T-cell (primary cell): ENCODE data around the gene CST8. TPM values are rescaled to one million over a fixed set of nuclear protein-coding genes. Genes with fewer than 3 reads are reported as not detected.
"Not testable (repeated sequence)": the region's sequence is repeated elsewhere in the genome, so short reads cannot be mapped to it uniquely, and the experiment has no call there.

Experiments used
- ATAC-seq, 4 experiments: fragments of 200-7000 bp in 3 of 4; fragments of 150-1000 bp in 1 of 4; cut with Tn5 transposase; replicated peaks in 1 of 4; 1 replicate in 3 of 4; 2 replicates in 1 of 4; pipeline ENCODE4 v1.10.0; 2021; ENCODE audit warnings: moderate library complexity in 3 of 4, mild to moderate bottlenecking in 2 of 4, moderate number of reproducible peaks in 1 of 4
- CTCF ChIA-PET, 2 donors: fragments of 300-600 bp; sonication (Branson Sonifier 250); formaldehyde crosslinking; loops; one replicate each; lab custom pipeline; 2022; ENCODE audit warnings: antibody characterized with exemption in 2 of 2; lab: Charles Lee
- POLR2A ChIA-PET, 2 donors: fragments of 300-600 bp; sonication (Branson Sonifier 250); formaldehyde crosslinking; loops; one replicate each; lab custom pipeline; 2022; ENCODE audit warnings: antibody characterized with exemption in 2 of 2; lab: Charles Lee
- DNase-seq, 35 experiments: peaks; one replicate each; pipeline versions ENCODE4 v3.0.0 to v3.0.0-alpha.2; 2013 to 2023
- H3K27ac ChIP-seq: one replicate; pipeline ENCODE4 v1.5.1; 2013; ENCODE audit warnings: low read length
- H3K27me3 ChIP-seq, 2 experiments: replicated peaks in 1 of 2; 1 replicate in 1 of 2; 2 replicates in 1 of 2; pipeline versions ENCODE4 v1.6.1 to v1.7.0; 2013; ENCODE audit warnings: low read length in 1 of 2, mixed read lengths in 1 of 2; ENCODE audit not compliant: control insufficient read depth in 2 of 2, insufficient read depth in 2 of 2; ENCODE audit errors: extremely low read depth in 1 of 2
- H3K36me3 ChIP-seq, 2 donors: 1 replicate in 1 of 2; 2 replicates in 1 of 2; pipeline versions ENCODE4 v1.6.1 to v1.7.0; 2013; ENCODE audit warnings: low read length in 1 of 2; ENCODE audit not compliant: control insufficient read depth in 2 of 2, insufficient read depth in 1 of 2; ENCODE audit errors: extremely low read depth in 1 of 2
- H3K4me1 ChIP-seq, 2 experiments: 1 replicate in 1 of 2; 2 replicates in 1 of 2; pipeline versions ENCODE4 v1.6.1 to v1.7.0; 2013; ENCODE audit warnings: low read length in 2 of 2, mixed read lengths in 1 of 2; ENCODE audit not compliant: insufficient read depth in 2 of 2, control insufficient read depth in 1 of 2; ENCODE audit errors: extremely low read depth in 1 of 2
- H3K4me3 ChIP-seq, 2 donors: 1 replicate in 1 of 2; 2 replicates in 1 of 2; pipeline versions ENCODE4 v1.5.1 to v1.7.0; 2013; ENCODE audit warnings: mild to moderate bottlenecking in 2 of 2, low read length in 1 of 2, moderate library complexity in 1 of 2; ENCODE audit not compliant: control insufficient read depth in 1 of 2; ENCODE audit errors: extremely low read depth in 1 of 2
- H3K9me3 ChIP-seq: 2 replicates; pipeline ENCODE4 v1.7.0; 2013
- H3K27ac Mint-ChIP-seq, 2 donors: one replicate each; pipeline ENCODE4 v1.8.0; 2020 to 2021; ENCODE audit warnings: mild to moderate bottlenecking in 2 of 2, mixed read lengths in 2 of 2
- H3K27me3 Mint-ChIP-seq, 2 donors: one replicate each; pipeline ENCODE4 v1.8.0; 2021 to 2022; ENCODE audit warnings: mixed read lengths in 2 of 2
- H3K36me3 Mint-ChIP-seq: one replicate; pipeline ENCODE4 v1.8.0; 2021; ENCODE audit warnings: mixed read lengths
- H3K4me1 Mint-ChIP-seq, 3 donors: one replicate each; pipeline ENCODE4 v1.8.0; 2020 to 2022; ENCODE audit warnings: mixed read lengths in 3 of 3, mild to moderate bottlenecking in 1 of 3
- H3K4me3 Mint-ChIP-seq, 3 donors: one replicate each; pipeline ENCODE4 v1.8.0; 2020 to 2022; ENCODE audit warnings: mild to moderate bottlenecking in 3 of 3, mixed read lengths in 3 of 3, moderate library complexity in 3 of 3
- H3K9me3 Mint-ChIP-seq, 3 donors: one replicate each; pipeline ENCODE4 v1.8.0; 2020 to 2022; ENCODE audit warnings: mixed read lengths in 3 of 3
- WGBS: methylation state at CpG from one replicate; pipeline ENCODE4 v1.1.5; 2013; ENCODE audit warnings: missing lambda C conversion rate; ENCODE audit not compliant: insufficient coverage; 5-methylcytosine and 5-hydroxymethylcytosine counted together
- total RNA-seq, 35 experiments: library from RNA in 6 of 35; stranded (reverse) in 6 of 35; fragments of 120-200 nt in 1 of 35; gene quantifications; one replicate each; pipeline versions ENCODE4 v1.2.1 to v1.2.4 and lab custom pipeline; 2013 to 2026

The CST8 gene
- total RNA-seq, 5 donors from 2014 or later (not counting 1 experiment from before 2014, with no cell fraction given): not detected

GRCh38 chr20:23466961-23467360 is 24.0 kb upstream of the CST8 start:
- H3K36me3 ChIP-seq, H3K4me1 Mint-ChIP-seq, H3K36me3 Mint-ChIP-seq, POLR2A ChIA-PET, H3K27ac ChIP-seq, H3K4me3 Mint-ChIP-seq, H3K9me3 ChIP-seq, H3K27me3 ChIP-seq, ATAC-seq, CTCF ChIA-PET, DNase-seq, H3K4me1 ChIP-seq, H3K27ac Mint-ChIP-seq, H3K4me3 ChIP-seq: not testable (repeated sequence)
- WGBS: no CpG with 5 or more reads among the region's 3 CpGs
- Mint-ChIP-seq H3K9me3 (peaks cover 4 to 21% (median 19%) of the 10 kb centered on the region in 3 donors), H3K27me3 (peaks cover 9 to 21% of the 10 kb centered on the region in 2 donors)

- CTCF ChIA-PET: interaction anchor here in 1 of 2 donors (0.6 kb wide), 1 partner anchor 27 kb away, joined by 3 read pairs; no protein-coding TSS in a partner anchor
- H3K4me1 Mint-ChIP-seq, POLR2A ChIA-PET, H3K36me3 Mint-ChIP-seq, H3K36me3 ChIP-seq, H3K27ac Mint-ChIP-seq, H3K4me3 ChIP-seq, H3K9me3 Mint-ChIP-seq, H3K4me3 Mint-ChIP-seq, H3K4me1 ChIP-seq, ATAC-seq, DNase-seq, H3K27me3 ChIP-seq, H3K27ac ChIP-seq, H3K27me3 Mint-ChIP-seq, H3K9me3 ChIP-seq: not testable (repeated sequence)
- no CpG with 5 or more reads among the region's 5 CpGs for WGBS
Observed at GRCh38 chr20:23472306-23472705, 18.6 kb upstream of the CST8 start.

- H3K4me1 ChIP-seq, DNase-seq, H3K4me3 ChIP-seq, CTCF ChIA-PET, H3K9me3 ChIP-seq, H3K9me3 Mint-ChIP-seq, H3K27me3 Mint-ChIP-seq, ATAC-seq, H3K4me3 Mint-ChIP-seq, H3K27ac Mint-ChIP-seq, H3K27me3 ChIP-seq, H3K36me3 ChIP-seq, H3K4me1 Mint-ChIP-seq, H3K36me3 Mint-ChIP-seq, POLR2A ChIA-PET, H3K27ac ChIP-seq: not testable (repeated sequence)
- no CpG with 5 or more reads among the region's 2 CpGs for WGBS
Observed at GRCh38 chr20:23473293-23473692, 17.6 kb upstream of the CST8 start.

DNA sequence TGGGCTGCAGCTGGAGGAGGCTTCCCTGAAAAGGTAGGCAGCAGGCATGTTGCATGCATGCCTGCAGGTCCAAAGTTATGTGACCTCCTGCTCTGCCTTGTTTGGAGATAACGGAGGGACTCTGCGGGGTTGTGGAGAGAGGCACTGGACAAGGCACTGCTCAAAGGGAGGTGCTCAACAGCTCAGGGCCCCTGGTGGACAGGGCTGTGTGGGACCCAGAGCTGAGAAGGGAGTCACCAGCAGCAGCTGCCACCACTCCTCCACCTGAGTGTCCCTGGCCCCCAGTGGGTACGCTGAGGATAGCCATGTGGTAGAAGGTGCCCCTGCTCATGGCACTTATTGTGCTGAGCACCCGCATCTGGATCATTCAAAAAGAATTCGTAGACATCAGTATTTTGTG is 15.5 kb upstream of the CST8 start:
- no peak overlapping the region for H3K27ac ChIP-seq
- Mint-ChIP-seq H3K27me3 (peaks cover 2 to 6% of the 10 kb centered on the region in 2 donors), H3K27ac (no peak overlapping the region), H3K4me1 (no peaks in the 10 kb centered on the region), H3K9me3 (no peaks in the 10 kb centered on the region), H3K36me3 (no peaks in the 10 kb centered on the region), H3K4me3 (no peak overlapping the region)
- no peak overlapping the region for H3K4me3 ChIP-seq
- H3K9me3 ChIP-seq: no peaks in the 10 kb centered on the region
- no peaks in the 10 kb centered on the region for H3K36me3 ChIP-seq
- no peak for ATAC-seq
- POLR2A ChIA-PET: no interaction called here
- CTCF ChIA-PET: no interaction called here
- H3K27me3 ChIP-seq: peaks cover 0 to 6% of the 10 kb centered on the region in 2 experiments
- WGBS: 88% methylated on average over 5 of the region's 5 CpGs
- H3K4me1 ChIP-seq: no peaks in the 10 kb centered on the region
- DNase-seq: no peak

DNA sequence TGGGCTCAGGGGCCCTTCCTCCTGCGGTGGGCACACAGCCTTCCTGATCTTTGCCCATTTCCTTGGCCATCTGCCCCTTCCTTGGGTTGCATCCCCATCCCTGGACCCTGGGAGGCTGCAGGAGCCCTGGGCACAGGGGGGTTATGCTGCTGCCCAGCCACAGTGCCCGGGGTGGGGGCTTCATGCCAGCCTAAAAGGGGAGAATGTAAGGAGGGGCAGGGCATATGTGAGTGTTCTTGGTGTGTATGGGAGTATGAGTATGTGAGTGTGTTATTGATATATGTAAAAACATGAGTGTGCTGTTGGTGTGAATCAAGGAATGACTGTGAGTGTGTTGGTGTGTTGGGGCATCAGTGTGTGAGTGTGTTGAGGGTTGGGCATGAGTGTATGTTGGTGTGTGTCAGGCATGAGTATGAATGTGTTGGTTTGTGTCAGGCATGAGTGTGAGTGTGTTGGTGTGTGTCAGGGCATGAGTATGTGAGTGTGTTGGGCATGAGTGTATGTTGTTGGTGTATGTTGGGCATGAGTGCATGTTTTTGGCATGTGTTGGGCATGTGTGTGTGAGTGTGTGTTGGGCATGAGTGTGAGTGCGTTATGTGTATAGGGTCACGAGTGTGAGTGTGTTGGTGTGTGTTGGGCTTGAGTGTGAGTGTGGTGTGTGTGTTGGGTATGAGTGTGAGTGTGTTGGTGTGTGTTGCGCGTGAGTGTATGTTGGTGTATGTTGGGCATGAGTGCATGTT is 14.7 kb upstream of the CST8 start:
- WGBS: 80% methylated on average over 5 of the region's 6 CpGs
- Mint-ChIP-seq H3K4me1 (no peaks in the 10 kb centered on the region), H3K9me3 (no peaks in the 10 kb centered on the region), H3K27me3 (peaks cover 2 to 4% of the 10 kb centered on the region in 2 donors), H3K36me3 (no peaks in the 10 kb centered on the region), H3K4me3 (no peak overlapping the region), H3K27ac (no peak overlapping the region)
- H3K9me3 ChIP-seq: no peaks in the 10 kb centered on the region
- CTCF ChIA-PET: no interaction called here
- no peaks in the 10 kb centered on the region for H3K4me1 ChIP-seq
- H3K36me3 ChIP-seq: no peaks in the 10 kb centered on the region
- no peak overlapping the region for H3K27ac ChIP-seq
- POLR2A ChIA-PET: no interaction called here
- H3K27me3 ChIP-seq: peaks cover 0 to 6% of the 10 kb centered on the region in 2 experiments
- no peak for ATAC-seq
- no peak overlapping the region for H3K4me3 ChIP-seq
- no peak for DNase-seq

- Mint-ChIP-seq H3K4me3 (no peak overlapping the region), H3K27me3 (peaks cover 2 to 6% of the 10 kb centered on the region in 2 donors), H3K27ac (no peak overlapping the region), H3K9me3 (no peaks in the 10 kb centered on the region), H3K36me3 (no peaks in the 10 kb centered on the region), H3K4me1 (no peaks in the 10 kb centered on the region)
- WGBS: 75% methylated on average over 2 of the region's 3 CpGs
- DNase-seq (no peak), ATAC-seq (no peak)
- ChIA-PET CTCF (no interaction called here), POLR2A (no interaction called here)
- peaks cover 0 to 6% of the 10 kb centered on the region in 2 experiments for H3K27me3 ChIP-seq
- H3K4me1 ChIP-seq: no peaks in the 10 kb centered on the region
- H3K27ac ChIP-seq: no peak overlapping the region
- H3K4me3 ChIP-seq: no peak overlapping the region
- no peaks in the 10 kb centered on the region for H3K9me3 ChIP-seq
- H3K36me3 ChIP-seq: no peaks in the 10 kb centered on the region
Observed at GRCh38 chr20:23477223-23477622, 13.7 kb upstream of the CST8 start.
